Measurements from ENCODE around the gene SAMM50.

DNA sequence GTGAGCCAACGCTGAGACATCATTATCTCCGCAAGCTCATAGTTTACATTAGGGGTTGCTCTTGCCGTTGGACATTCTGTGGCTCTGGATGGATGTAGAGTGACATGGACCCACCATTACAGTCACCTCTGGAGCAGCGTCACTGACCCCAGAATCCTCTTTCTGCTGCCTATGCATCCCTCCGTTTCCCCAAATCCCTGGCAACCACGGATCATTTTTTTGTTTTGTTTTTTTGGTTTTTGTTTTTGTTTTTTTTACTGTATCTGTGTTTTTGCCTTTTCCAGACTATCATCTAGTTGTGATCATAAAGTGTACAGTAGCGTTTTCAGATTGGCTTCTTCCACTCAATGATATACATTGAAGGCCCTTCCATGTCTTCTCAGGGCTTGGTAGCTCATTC, 72.8 kb downstream of the SAMM50 start:
- TF ChIP-seq, protein P1, sequence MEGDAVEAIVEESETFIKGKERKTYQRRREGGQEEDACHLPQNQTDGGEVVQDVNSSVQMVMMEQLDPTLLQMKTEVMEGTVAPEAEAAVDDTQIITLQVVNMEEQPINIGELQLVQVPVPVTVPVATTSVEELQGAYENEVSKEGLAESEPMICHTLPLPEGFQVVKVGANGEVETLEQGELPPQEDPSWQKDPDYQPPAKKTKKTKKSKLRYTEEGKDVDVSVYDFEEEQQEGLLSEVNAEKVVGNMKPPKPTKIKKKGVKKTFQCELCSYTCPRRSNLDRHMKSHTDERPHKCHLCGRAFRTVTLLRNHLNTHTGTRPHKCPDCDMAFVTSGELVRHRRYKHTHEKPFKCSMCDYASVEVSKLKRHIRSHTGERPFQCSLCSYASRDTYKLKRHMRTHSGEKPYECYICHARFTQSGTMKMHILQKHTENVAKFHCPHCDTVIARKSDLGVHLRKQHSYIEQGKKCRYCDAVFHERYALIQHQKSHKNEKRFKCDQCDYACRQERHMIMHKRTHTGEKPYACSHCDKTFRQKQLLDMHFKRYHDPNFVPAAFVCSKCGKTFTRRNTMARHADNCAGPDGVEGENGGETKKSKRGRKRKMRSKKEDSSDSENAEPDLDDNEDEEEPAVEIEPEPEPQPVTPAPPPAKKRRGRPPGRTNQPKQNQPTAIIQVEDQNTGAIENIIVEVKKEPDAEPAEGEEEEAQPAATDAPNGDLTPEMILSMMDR (IDR thresholded peaks at IDR 0.05) = no peak
- TF ChIP-seq POLR2A (IDR thresholded peaks at IDR 0.05) = no peak
